Common myeloid progenitor, CD34-positive (primary cell): ENCODE measurements around the gene FEM1C.

Experiments
- CTCF ChIA-PET: fragments of 350-600 bp; sonication (Branson Sonifier 250); formaldehyde crosslinking; loops from one replicate; lab custom pipeline; 2021; ENCODE audit warnings: antibody characterized with exemption; lab: Charles Lee
- POLR2A ChIA-PET: fragments of 350-600 bp; sonication (Branson Sonifier 250); formaldehyde crosslinking; loops from one replicate; lab custom pipeline; 2021; ENCODE audit warnings: antibody characterized with exemption; lab: Charles Lee
- DNase-seq, 3 donors: peaks; one replicate each; pipeline versions ENCODE4 v3.0.0 to v3.0.0-alpha.2; 2013
- H3K27ac ChIP-seq, 2 experiments: 1 replicate in 1 of 2; 2 replicates in 1 of 2; pipeline ENCODE4 v1.7.0; 2013; ENCODE audit warnings: inconsistent platforms in 2 of 2, low read length in 2 of 2, mild to moderate bottlenecking in 2 of 2, low read depth in 1 of 2, moderate library complexity in 1 of 2; ENCODE audit not compliant: severe bottlenecking in 2 of 2, insufficient read depth in 1 of 2, poor library complexity in 1 of 2
- H3K27me3 ChIP-seq, 5 experiments: replicated peaks in 2 of 5; 1 replicate in 3 of 5; 2 replicates in 2 of 5; pipeline versions ENCODE4 v1.6.1 to v1.7.0; 2013; ENCODE audit warnings: low read length in 4 of 5, mild to moderate bottlenecking in 2 of 5, moderate library complexity in 2 of 5, inconsistent platforms in 1 of 5; ENCODE audit not compliant: insufficient read depth in 5 of 5, control insufficient read depth in 4 of 5
- H3K36me3 ChIP-seq, 4 experiments: 1 replicate in 2 of 4; 2 replicates in 2 of 4; pipeline versions ENCODE4 v1.6.1 to v1.7.0; 2013; ENCODE audit warnings: low read length in 3 of 4, control low read depth in 1 of 4, mild to moderate bottlenecking in 1 of 4; ENCODE audit not compliant: control insufficient read depth in 4 of 4, insufficient read depth in 4 of 4
- H3K4me1 ChIP-seq, 4 experiments: 1 replicate in 3 of 4; 2 replicates in 1 of 4; pipeline versions ENCODE4 v1.6.1 to v1.7.1; 2013; ENCODE audit warnings: low read length in 3 of 4, mild to moderate bottlenecking in 3 of 4, control low read depth in 1 of 4, inconsistent platforms in 1 of 4, moderate library complexity in 1 of 4; ENCODE audit not compliant: control insufficient read depth in 4 of 4, insufficient read depth in 4 of 4; ENCODE audit errors: control extremely low read depth in 1 of 4
- H3K4me3 ChIP-seq, 7 experiments: 1 replicate in 4 of 7; 2 replicates in 3 of 7; pipeline versions ENCODE4 v1.5.1 to v1.7.0; 2013; ENCODE audit warnings: mild to moderate bottlenecking in 7 of 7, low read length in 6 of 7, moderate library complexity in 6 of 7, inconsistent platforms in 2 of 7, low read depth in 2 of 7, control low read depth in 1 of 7; ENCODE audit not compliant: insufficient read depth in 4 of 7, control insufficient read depth in 1 of 7; ENCODE audit errors: extremely low read depth in 1 of 7
- H3K9me3 ChIP-seq, 5 experiments: 1 replicate in 4 of 5; 2 replicates in 1 of 5; pipeline versions ENCODE4 v1.6.1 to v1.7.1; 2013; ENCODE audit warnings: low read length in 4 of 5, mild to moderate bottlenecking in 2 of 5, inconsistent platforms in 1 of 5, low read depth in 1 of 5, moderate library complexity in 1 of 5; ENCODE audit not compliant: control insufficient read depth in 4 of 5, insufficient read depth in 2 of 5; ENCODE audit errors: control extremely low read depth in 1 of 5
- WGBS: methylation state at CpG from one replicate; pipeline ENCODE4 v1.1.5; 2013; ENCODE audit not compliant: insufficient coverage; 5-methylcytosine and 5-hydroxymethylcytosine counted together

Gene FEM1C

DNA sequence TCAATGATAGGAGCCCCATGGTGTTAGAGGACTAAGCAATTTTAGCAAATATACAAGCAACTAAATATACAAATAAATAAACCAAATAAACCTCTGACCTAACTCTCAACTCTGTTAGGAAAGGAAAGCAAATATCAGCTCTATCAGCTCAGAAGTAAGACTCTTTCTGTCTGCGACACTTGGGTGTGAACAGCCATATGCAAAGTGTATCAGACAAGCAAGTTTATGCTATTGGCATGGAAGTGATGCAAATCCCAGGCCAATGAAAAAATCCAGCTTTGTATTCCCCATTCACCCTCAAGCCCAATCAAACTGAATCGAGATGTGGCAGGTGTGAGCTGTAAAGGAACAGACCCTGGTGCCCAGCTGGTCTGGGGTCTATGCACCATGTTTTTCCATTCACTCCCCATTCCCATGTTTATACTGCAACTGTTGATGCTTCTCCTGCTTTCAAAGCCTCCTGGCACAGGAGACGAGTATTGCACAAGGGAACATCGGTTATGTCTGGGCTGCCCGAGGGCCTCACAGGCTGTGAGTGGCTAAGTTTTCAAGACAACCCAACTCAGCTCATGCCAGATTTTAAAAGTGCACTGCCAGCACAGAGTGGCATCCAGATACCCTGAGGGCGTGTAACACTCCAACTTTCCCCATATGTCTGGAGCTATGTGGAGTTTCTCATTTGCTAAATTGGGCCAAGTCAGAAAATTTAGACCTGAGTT is 73.1 kb downstream of the FEM1C start:
- ChIA-PET CTCF (no interaction called here), POLR2A (no interaction called here)
- H3K36me3 ChIP-seq, result no peaks in the 10 kb centered on the region

DNA sequence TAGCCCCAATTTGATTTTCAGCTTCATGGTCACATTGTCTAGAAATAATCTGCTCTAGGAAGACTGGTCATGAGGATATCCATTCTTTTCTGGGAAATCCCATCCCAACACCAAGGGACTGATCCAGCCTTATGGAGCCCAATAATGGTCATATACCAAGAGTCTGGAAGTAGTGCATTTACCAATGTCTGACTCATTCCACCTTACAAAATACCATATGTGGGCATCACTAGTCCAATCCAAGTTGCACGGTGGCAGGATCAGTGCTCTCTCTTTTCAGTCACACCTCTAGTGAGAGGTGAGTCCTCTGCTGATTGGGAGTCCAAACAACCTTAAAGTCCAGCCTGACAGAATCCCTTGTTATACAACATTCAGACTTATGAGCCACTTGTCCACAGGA is 73.7 kb downstream of the FEM1C start:
- POLR2A ChIA-PET, result no interaction called here
- Histone ChIP-seq H3K9me3 (no peaks in the 10 kb centered on the region), H3K36me3 (no peaks in the 10 kb centered on the region), H3K4me3 (no peak overlapping the region), H3K27me3 (peaks cover 0 to 4% (median 0%) of the 10 kb centered on the region in 5 experiments), H3K27ac (no peak overlapping the region), H3K4me1 (no peaks in the 10 kb centered on the region)
- DNase-seq, result no peak
- CTCF ChIA-PET, result no interaction called here
- WGBS, result no CpG with 5 or more reads among the region's 1 CpG

More for the DNA sequence above, 73.1 kb downstream of the FEM1C start:
- H3K4me1 ChIP-seq, result no peaks in the 10 kb centered on the region
- H3K27me3 ChIP-seq, result peaks cover 0 to 4% (median 0%) of the 10 kb centered on the region in 5 experiments
- no peak for DNase-seq
- 93% methylated on average over 4 of the region's 6 CpGs for WGBS
- H3K9me3 ChIP-seq, result no peaks in the 10 kb centered on the region
- H3K27ac ChIP-seq, result no peak overlapping the region
- no peak overlapping the region for H3K4me3 ChIP-seq
